ENCODE results near the gene COL20A1. TPM values are rescaled to one million over a fixed set of nuclear protein-coding genes. Genes with fewer than 3 reads are reported as not detected.

The COL20A1 gene
- total and polyA plus RNA-seq, 7 donors = 0.07 TPM; not detected in 6

DNA sequence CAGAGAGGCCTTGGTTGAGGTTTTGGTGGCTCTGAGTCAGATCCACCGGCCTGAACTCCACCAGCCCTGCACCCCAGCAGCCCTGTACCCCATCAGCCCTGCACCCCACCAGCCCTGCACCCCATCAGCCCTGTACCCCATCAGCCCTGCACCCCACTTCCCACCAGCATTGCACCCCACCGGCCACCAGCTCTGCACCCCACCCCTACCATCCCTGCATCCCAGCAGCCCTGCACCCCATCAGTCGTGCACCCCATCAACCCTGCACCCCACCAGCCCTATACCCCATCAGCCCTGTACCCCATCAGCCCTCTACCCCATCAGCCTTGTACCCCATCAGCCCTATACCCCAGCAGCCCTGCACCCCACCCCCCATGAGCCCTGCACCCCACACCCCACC, 82.5 kb downstream of the COL20A1 start:
- TF ChIP-seq EP300 (IDR thresholded peaks at IDR 0.05) (no peak), POLR2AphosphoS5 (IDR thresholded peaks at IDR 0.05) (no peak), POLR2A (IDR thresholded peaks at IDR 0.05) (no peak)
- TF ChIP-seq, protein P1, sequence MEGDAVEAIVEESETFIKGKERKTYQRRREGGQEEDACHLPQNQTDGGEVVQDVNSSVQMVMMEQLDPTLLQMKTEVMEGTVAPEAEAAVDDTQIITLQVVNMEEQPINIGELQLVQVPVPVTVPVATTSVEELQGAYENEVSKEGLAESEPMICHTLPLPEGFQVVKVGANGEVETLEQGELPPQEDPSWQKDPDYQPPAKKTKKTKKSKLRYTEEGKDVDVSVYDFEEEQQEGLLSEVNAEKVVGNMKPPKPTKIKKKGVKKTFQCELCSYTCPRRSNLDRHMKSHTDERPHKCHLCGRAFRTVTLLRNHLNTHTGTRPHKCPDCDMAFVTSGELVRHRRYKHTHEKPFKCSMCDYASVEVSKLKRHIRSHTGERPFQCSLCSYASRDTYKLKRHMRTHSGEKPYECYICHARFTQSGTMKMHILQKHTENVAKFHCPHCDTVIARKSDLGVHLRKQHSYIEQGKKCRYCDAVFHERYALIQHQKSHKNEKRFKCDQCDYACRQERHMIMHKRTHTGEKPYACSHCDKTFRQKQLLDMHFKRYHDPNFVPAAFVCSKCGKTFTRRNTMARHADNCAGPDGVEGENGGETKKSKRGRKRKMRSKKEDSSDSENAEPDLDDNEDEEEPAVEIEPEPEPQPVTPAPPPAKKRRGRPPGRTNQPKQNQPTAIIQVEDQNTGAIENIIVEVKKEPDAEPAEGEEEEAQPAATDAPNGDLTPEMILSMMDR (IDR thresholded peaks at IDR 0.05) = no peak
- WGBS, 2 donors = 79 to 89% methylated on average over 3 of the region's 3 CpGs
- H3K27me3 ChIP-seq = peaks cover 13 to 95% (median 53%) of the 10 kb centered on the region in 3 donors
- H3K9me3 ChIP-seq = no peaks in the 10 kb centered on the region
- H3K27ac ChIP-seq = no peak overlapping the region
- H3K4me1 ChIP-seq = no peaks in the 10 kb centered on the region
- no peaks in the 10 kb centered on the region for H3K36me3 ChIP-seq
- no peak overlapping the region for H3K4me3 ChIP-seq
- no peak for DNase-seq
- intact Hi-C loops (cut with DNase I) = no loop called here

- Histone ChIP-seq H3K4me1 (no peaks in the 10 kb centered on the region), H3K4me3 (no peak overlapping the region), H3K27ac (no peak overlapping the region), H3K36me3 (no peaks in the 10 kb centered on the region), H3K27me3 (peaks cover 13 to 95% (median 58%) of the 10 kb centered on the region in 3 donors), H3K9me3 (no peaks in the 10 kb centered on the region)
- intact Hi-C loops (cut with DNase I) = no loop called here
- 53 to 58% methylated on average over 31 of the region's 31 CpGs for WGBS, 2 donors
- no peak for DNase-seq
- TF ChIP-seq EP300 (IDR thresholded peaks at IDR 0.05) (no peak), POLR2AphosphoS5 (IDR thresholded peaks at IDR 0.05) (no peak), POLR2A (IDR thresholded peaks at IDR 0.05) (no peak)
- TF ChIP-seq, protein P1 (IDR thresholded peaks at IDR 0.05) = no peak
Measured at GRCh38 chr20:63376283-63377250, 83.6 kb downstream of the COL20A1 start.

- no peak for TF ChIP-seq EP300 (IDR thresholded peaks at IDR 0.05)
- no peak for TF ChIP-seq POLR2AphosphoS5 (IDR thresholded peaks at IDR 0.05)
- TF ChIP-seq, protein P1 (IDR thresholded peaks at IDR 0.05) = no peak
- no peak for TF ChIP-seq POLR2A (IDR thresholded peaks at IDR 0.05)
- Histone ChIP-seq H3K9me3 (no peaks in the 10 kb centered on the region), H3K27ac (no peak overlapping the region), H3K36me3 (no peaks in the 10 kb centered on the region), H3K4me3 (no peak overlapping the region), H3K4me1 (no peaks in the 10 kb centered on the region), H3K27me3 (peaks cover 13 to 99% (median 66%) of the 10 kb centered on the region in 3 donors)
- no peak for DNase-seq
- 11 to 23% methylated on average over 32 of the region's 32 CpGs for WGBS, 2 donors
- intact Hi-C loops (cut with DNase I) = no loop called here
Measured at GRCh38 chr20:63377256-63377941, 84.4 kb downstream of the COL20A1 start.

GRCh38 chr20:63377951-63378381, 85.0 kb downstream of the COL20A1 start:
- Histone ChIP-seq H3K27ac (no peak overlapping the region), H3K4me1 (no peaks in the 10 kb centered on the region), H3K4me3 (no peak overlapping the region), H3K9me3 (no peaks in the 10 kb centered on the region), H3K36me3 (no peaks in the 10 kb centered on the region), H3K27me3 (peaks cover 13 to 99% (median 70%) of the 10 kb centered on the region in 3 donors)
- TF ChIP-seq, protein P1 (IDR thresholded peaks at IDR 0.05) = no peak
- TF ChIP-seq EP300 (IDR thresholded peaks at IDR 0.05) = no peak
- no peak for TF ChIP-seq POLR2AphosphoS5 (IDR thresholded peaks at IDR 0.05)
- TF ChIP-seq POLR2A (IDR thresholded peaks at IDR 0.05) = no peak
- DNase-seq = no peak
- intact Hi-C loops (cut with DNase I) = no loop called here
- 32 to 39% methylated on average over 15 of the region's 15 CpGs for WGBS, 2 donors

All from sigmoid colon (tissue), 7 donors.